NCI-H2107 treated with DMSO at 0.1 percent for 48 hours (cell line): Measurements from ENCODE around the gene SHANK2.

ENCODE experiments used
- DNase-seq: peaks from one replicate; lab custom pipeline; 2025; ENCODE audit not compliant: unreplicated experiment; lab: John Stamatoyannopoulos, UW

The SHANK2 gene

GRCh38 chr11:71222318-71223080 is 29.9 kb downstream of the SHANK2 start:
- DNase-seq, result no peak

GRCh38 chr11:71221821-71222220 is 30.6 kb downstream of the SHANK2 start:
- DNase-seq, result no peak

DNA sequence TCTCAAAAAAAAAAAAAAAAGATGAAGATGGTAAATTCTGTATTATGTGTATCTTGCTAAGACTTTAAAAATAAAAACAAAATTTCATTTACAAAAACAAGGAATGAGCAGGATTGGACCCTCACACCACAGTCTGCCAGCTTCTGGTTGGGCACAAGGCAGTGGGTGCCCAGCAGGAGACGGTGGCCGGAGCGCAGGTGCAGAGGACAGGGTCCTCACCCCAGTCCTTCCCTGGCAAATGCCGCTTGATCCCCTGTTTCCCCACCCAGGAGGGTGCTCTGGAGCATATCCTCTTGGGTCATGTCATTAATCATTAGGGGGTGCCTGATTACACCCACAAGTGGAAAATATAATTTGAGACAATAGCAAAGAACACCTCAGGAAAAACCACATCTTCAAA is 31.2 kb downstream of the SHANK2 start:
- no peak for DNase-seq

GRCh38 chr11:71218789-71219499 is 33.4 kb downstream of the SHANK2 start:
- no peak for DNase-seq

GRCh38 chr11:71215425-71215965 is 36.9 kb downstream of the SHANK2 start:
- no peak for DNase-seq

- DNase-seq, result no peak
Measured at GRCh38 chr11:71214553-71215424, 37.6 kb downstream of the SHANK2 start.

DNA sequence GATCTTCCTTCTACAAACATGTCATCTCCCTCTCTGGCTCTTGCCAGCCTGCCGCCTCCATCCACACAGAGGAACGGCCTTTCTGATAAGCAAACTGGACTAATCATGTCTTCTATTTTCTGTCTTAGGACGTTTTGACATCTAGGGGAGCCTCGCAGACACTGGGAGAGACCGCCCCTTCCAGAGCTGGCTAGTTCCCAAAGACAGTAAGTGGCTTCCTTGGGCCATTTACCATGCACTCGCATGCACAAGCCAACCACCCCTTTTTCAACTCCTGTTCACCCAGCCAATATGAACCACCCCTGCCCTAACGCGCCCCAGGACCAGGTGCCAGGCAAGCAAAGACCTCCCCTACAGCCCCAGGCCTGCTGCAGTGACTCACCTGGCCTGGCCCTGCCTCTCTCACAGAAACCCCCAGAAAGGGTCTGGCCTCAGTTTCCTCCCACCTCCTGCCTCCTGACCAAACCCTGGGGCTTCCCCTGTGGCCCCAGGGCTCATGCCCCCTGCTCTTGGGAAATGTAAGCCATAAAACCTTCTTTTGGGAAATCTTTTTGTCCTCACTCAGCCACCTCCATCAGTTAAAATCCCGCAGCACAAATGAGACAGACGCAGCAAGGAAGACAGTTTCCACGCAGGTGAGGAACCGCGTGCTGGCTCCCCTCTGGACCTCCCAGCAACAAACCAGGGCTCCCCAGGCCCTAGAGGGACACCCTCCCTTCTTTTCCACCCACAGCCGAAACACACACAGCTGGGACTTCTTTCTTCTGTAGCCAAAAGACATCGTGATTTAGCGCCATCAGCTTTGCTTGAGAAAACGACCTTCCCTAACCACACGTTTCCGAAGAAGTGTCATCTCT is 38.5 kb downstream of the SHANK2 start:
- no peak for DNase-seq

DNA sequence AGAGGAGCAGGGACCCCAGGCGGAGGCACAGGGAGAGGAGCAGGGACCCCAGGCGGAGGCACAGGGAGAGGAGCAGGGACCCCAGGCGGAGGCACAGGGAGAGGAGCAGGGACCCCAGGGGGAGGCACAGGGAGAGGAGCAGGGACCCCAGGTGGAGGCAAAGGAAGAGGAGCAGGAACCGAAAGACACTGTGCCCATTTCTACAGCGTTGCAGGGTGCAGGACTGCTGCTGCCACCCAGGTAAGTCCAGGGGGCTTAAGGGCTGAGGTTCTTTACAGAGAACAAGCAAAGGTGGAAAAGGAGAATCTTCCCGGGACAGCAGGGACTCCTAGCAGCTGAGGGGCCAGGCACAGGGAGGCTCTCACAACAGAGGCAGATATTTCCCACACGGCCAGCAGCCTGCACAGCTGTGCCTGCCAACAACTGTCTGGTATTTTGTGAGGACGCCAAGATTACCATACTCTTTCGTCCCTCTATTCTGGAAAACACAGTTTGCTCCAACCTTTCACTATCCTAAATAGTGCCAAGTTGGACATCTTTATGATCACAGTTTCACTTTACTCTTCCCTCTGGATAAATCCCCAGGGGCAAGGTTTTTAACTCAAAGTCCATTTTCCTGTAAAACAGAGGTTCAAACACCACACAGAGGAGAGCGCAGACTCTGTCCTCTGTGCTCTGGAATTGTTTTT is 39.4 kb downstream of the SHANK2 start:
- DNase-seq, result no peak

DNA sequence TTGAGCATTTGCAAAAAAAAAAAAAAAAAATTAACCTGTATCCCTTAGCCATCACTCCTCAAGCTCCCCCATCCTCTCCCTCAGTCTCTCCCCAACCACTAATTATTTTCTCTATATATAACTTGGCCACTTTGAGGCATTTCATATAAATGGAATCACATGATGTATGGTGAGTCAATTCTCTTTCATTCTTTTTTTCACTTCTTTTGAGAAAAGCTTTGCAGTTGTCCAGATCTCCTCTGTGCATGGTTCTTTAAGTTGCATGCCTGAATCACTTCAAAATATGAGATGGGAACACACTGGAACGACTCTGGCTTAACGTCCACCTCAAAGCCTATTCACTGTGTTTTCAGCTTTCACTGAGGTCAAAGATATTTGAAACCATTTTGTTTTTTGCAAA is 40.7 kb downstream of the SHANK2 start:
- no peak for DNase-seq

DNA sequence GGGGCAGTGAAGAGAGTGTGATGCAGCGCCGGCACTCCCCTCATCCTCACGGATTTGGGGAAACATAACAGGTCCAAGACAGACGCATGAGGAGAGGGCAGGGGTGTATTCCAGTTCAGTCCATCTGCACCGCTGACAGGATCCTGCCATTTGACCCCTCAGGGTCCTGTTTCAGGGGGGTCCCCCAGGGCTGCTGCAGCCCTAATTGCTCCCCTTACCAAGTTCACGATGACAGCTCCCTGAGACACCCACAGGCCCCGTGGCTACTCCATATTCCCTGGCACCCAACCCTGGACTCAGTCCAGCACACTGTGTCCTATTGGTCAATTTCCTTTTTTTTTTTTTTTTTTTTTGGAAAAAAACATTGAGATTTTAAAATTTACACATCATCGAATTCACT is 41.5 kb downstream of the SHANK2 start:
- no peak for DNase-seq

GRCh38 chr11:71209656-71210055 is 42.7 kb downstream of the SHANK2 start:
- DNase-seq, result no peak

- DNase-seq, result no peak
Measured at GRCh38 chr11:71209181-71209580, 43.2 kb downstream of the SHANK2 start.

DNA sequence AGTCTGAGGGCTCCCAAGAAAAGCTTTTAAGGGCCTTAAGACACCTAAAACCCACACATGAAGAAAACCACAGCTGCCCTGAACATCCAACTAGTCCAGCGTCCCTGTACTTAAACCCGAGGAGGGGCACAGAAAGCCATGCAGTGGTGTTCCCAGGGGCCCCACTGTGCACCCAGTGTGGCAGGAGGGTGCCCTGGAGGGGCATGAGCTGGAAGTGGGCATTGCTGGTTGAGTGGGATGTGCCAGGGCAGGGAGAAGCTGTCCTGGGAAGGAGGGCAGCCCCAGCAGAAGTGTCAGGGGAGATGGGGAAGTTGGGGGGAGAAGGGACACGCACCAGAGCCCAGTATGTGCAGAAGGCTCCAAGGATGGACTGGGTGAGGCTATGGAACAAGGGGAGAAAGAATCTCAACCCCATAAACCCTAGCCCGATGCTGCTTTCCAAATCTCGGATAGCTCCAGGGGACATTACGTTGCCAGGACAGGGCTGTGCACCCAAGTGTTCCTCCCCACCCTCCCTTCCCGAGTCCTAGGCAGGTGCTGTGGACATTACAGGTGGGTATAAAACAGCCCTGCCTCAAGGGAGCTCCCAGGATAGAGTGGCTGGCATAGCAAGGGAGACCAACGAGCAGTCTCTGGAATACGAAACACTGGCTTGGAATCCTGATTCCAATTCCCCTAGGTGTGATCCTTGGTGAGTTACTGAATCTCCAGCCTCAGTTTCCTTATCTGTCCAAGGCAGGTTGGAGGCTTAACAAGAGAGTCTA is 44.2 kb downstream of the SHANK2 start:
- no peak for DNase-seq

- DNase-seq, result no peak
Measured at GRCh38 chr11:71207563-71207962, 44.8 kb downstream of the SHANK2 start.

DNA sequence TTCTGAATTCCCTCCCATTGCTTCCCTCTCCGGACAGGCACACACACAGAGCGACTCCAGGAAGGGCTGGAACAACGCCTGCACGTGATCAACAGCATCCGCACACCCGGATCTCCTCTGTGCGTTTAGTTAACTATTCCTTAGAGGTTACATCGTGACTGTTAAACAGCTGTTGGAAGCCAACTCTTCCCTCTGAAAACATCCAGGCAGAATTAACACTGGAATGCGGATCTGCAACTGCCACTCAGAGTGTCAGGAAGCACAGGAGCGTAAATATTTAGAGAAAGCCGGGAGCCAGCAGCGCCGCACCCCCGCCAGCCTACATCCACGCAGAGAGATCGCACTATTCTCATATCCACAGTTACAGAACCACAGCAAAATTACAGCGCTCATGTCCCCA is 46.2 kb downstream of the SHANK2 start:
- no peak for DNase-seq

- DNase-seq, result peak; percentile 49
Measured at GRCh38 chr11:71204748-71205664, 47.4 kb downstream of the SHANK2 start.

DNA sequence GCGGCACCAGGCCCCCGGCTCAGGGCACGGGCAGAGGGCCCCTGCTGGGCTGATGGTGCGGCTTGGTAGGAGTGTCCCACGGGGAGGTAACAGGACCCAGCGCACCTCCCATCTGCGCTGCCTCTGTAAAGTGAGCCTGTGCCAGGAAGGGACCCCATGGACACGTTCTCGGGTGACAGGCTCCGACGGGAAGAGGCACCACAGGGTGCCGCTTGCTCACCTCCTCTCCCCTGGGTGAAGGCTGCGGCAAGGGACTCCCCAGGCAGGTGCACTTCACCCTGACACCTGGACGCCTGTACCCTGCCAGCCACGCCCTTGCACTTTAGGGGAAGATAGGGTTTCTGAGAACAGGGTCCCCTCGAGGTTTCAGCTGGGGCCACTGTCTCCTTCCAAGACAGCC is 48.1 kb downstream of the SHANK2 start:
- DNase-seq, result peak; percentile 83

DNA sequence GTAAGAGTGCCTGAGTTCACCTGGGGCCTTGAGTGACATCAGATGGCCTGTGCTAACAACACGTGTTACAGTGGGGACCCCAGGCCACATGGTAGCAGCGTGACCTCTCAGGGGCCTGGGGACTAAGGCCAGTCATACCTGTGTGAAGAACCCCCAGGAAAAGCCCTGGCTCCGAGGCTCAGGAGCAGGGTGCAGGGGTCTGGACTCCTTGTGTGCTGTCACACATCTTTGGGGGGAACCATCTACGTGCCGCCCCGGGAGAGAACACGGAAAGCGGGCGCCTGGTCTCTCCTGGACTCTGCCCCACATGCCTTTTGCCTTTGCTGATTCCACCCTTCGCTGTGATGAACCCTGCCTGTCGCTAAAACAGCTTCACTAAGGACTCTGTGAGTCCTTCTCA is 48.7 kb downstream of the SHANK2 start:
- DNase-seq, result no peak
